ENCODE measurements around the gene QRFP. TPM values are rescaled to one million over a fixed set of nuclear protein-coding genes. Genes with fewer than 3 reads are reported as not detected.

QRFP gene
- total RNA-seq, 2 donors from 2014 or later = not detected

DNA sequence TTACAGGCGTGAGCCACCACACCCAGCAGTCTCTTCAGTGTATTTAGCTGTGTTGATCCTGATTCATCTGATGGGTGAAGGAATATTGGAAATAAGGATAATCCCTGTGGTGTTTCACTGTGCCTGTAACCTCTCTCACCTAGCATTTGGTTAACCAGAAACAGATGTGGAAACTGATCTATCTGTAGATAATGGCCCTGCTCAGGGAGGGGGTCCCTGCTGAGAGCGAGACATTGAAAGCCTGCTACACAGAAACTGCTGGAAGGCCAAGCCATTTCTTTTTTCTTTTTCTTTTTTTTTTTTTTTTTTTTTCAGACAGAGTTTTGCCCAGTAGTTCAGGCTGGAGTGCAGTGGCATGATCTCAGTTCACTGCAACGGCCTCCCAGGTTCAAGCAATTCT lies 28.4 kb downstream of the QRFP start:
- no peak overlapping the region for H3K9ac ChIP-seq (ENCODE audit: extremely low read depth, low read length, poor library complexity, severe bottlenecking)
- Mint-ChIP-seq H3K9me3 (no peaks in the 10 kb centered on the region), H3K27me3 (ENCODE audit: insufficient read depth) (no peaks in the 10 kb centered on the region), H3K36me3 (ENCODE audit: low read depth) (peaks cover 60% of the 10 kb centered on the region), H3K4me3 (no peak overlapping the region), H3K4me1 (peaks cover 2% of the 10 kb centered on the region), H3K27ac (peak overlapping the region; percentile 53)
- DNase-seq = no peak
- no peak overlapping the region for H3K4me3 ChIP-seq (ENCODE audit: low read length)
- TF ChIP-seq, protein P1, sequence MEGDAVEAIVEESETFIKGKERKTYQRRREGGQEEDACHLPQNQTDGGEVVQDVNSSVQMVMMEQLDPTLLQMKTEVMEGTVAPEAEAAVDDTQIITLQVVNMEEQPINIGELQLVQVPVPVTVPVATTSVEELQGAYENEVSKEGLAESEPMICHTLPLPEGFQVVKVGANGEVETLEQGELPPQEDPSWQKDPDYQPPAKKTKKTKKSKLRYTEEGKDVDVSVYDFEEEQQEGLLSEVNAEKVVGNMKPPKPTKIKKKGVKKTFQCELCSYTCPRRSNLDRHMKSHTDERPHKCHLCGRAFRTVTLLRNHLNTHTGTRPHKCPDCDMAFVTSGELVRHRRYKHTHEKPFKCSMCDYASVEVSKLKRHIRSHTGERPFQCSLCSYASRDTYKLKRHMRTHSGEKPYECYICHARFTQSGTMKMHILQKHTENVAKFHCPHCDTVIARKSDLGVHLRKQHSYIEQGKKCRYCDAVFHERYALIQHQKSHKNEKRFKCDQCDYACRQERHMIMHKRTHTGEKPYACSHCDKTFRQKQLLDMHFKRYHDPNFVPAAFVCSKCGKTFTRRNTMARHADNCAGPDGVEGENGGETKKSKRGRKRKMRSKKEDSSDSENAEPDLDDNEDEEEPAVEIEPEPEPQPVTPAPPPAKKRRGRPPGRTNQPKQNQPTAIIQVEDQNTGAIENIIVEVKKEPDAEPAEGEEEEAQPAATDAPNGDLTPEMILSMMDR (conservative IDR thresholded peaks at IDR 0.05) = no peak
- WGBS, 2 experiments (ENCODE audit: insufficient coverage in 1 of 2, insufficient read length in 1 of 2) = 90 to 100% methylated on average over 1 to 3 of the region's 3 CpGs
- no peaks in the 10 kb centered on the region for H3K4me1 ChIP-seq (ENCODE audit: control insufficient read depth, insufficient read depth, low read length)
- peaks cover 53% of the 10 kb centered on the region for H3K36me3 ChIP-seq (ENCODE audit: control insufficient read depth, insufficient read depth, low read length)
- no peak overlapping the region for H3K27ac ChIP-seq (ENCODE audit: low read depth, low read length)
- no peaks in the 10 kb centered on the region for H3K27me3 ChIP-seq (ENCODE audit: control insufficient read depth, insufficient read depth, low read length, poor library complexity, severe bottlenecking)
- no peaks in the 10 kb centered on the region for H3K9me3 ChIP-seq (ENCODE audit: control insufficient read depth, low read length)

DNA sequence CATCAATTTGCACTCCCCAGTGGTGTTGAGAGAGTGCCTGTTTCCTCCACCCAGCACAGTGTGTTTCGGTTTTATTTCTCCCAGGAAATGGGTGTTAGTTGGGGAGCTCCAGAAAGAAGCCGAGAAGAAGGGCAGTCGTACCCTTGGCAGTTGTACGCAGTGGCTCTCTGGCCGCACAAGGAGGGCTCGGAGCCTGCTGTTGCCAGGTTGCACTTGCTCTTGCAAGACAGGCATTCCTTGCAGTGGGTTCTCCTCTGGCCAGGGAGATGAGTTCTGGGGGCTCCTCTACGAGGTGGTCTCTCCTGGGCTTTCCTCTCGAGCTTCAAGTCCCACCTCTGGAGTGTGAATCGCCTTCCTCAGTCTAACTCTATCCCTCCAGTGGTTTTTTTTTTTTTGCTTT lies 29.1 kb downstream of the QRFP start:
- H3K27ac ChIP-seq (ENCODE audit: low read depth, low read length) = no peak overlapping the region
- Mint-ChIP-seq H3K9me3 (no peaks in the 10 kb centered on the region), H3K27me3 (ENCODE audit: insufficient read depth) (no peaks in the 10 kb centered on the region), H3K27ac (peak overlapping the region; percentile 68), H3K36me3 (ENCODE audit: low read depth) (peaks cover 56% of the 10 kb centered on the region), H3K4me1 (peaks cover 2% of the 10 kb centered on the region), H3K4me3 (no peak overlapping the region)
- TF ChIP-seq, protein P1 (conservative IDR thresholded peaks at IDR 0.05) = no peak
- WGBS, 2 experiments (ENCODE audit: insufficient coverage in 1 of 2, insufficient read length in 1 of 2) = 95 to 97% methylated on average over 4 to 8 of the region's 9 CpGs
- no peak for DNase-seq
- no peaks in the 10 kb centered on the region for H3K27me3 ChIP-seq (ENCODE audit: control insufficient read depth, insufficient read depth, low read length, poor library complexity, severe bottlenecking)
- H3K9ac ChIP-seq (ENCODE audit: extremely low read depth, low read length, poor library complexity, severe bottlenecking) = no peak overlapping the region
- H3K4me1 ChIP-seq (ENCODE audit: control insufficient read depth, insufficient read depth, low read length) = no peaks in the 10 kb centered on the region
- no peaks in the 10 kb centered on the region for H3K9me3 ChIP-seq (ENCODE audit: control insufficient read depth, low read length)
- H3K36me3 ChIP-seq (ENCODE audit: control insufficient read depth, insufficient read depth, low read length) = peaks cover 46% of the 10 kb centered on the region
- no peak overlapping the region for H3K4me3 ChIP-seq (ENCODE audit: low read length)

DNA sequence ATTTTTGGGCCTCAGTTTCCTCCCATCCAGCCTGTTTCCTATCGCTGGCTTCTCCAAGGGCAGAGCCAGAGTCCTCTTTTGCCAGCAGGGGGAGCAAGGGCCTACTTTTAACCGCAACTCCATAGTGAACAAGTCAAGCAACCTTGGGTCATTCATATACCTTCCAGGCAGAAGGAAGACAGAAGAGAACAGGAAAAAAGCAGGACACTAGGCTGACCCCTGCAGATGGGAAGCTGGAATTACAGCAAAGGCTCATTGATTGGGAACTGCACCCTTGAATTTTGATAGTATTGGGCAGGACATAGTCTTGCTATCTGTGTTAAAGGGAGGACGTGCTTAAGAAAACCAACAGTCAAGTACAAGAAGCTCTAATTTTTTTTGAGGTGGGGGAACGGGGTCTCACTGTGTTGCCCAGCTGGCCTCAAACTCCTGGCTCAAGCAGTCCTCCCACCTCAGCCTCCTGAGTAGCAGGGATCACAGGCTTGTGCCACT lies 30.1 kb downstream of the QRFP start:
- WGBS, 2 experiments (ENCODE audit: insufficient coverage in 1 of 2, insufficient read length in 1 of 2) = 0 to 55% methylated on average over 2 to 4 of the region's 4 CpGs
- H3K27ac ChIP-seq (ENCODE audit: low read depth, low read length) = no peak overlapping the region

More for the DNA sequence above, 30.1 kb downstream of the QRFP start:
- no peak overlapping the region for H3K9ac ChIP-seq (ENCODE audit: extremely low read depth, low read length, poor library complexity, severe bottlenecking)
- no peak overlapping the region for H3K4me3 Mint-ChIP-seq
- H3K4me1 ChIP-seq (ENCODE audit: control insufficient read depth, insufficient read depth, low read length) = no peaks in the 10 kb centered on the region
- H3K4me1 Mint-ChIP-seq = peaks cover 2% of the 10 kb centered on the region
- no peaks in the 10 kb centered on the region for H3K9me3 ChIP-seq (ENCODE audit: control insufficient read depth, low read length)
- H3K9me3 Mint-ChIP-seq = no peaks in the 10 kb centered on the region
- H3K36me3 Mint-ChIP-seq (ENCODE audit: low read depth) = peaks cover 49% of the 10 kb centered on the region
- no peak overlapping the region for H3K27ac Mint-ChIP-seq
- TF ChIP-seq, protein P1 (conservative IDR thresholded peaks at IDR 0.05) = peak; percentile 99
- H3K27me3 Mint-ChIP-seq (ENCODE audit: insufficient read depth) = no peaks in the 10 kb centered on the region
- no peaks in the 10 kb centered on the region for H3K27me3 ChIP-seq (ENCODE audit: control insufficient read depth, insufficient read depth, low read length, poor library complexity, severe bottlenecking)
- H3K4me3 ChIP-seq (ENCODE audit: low read length) = no peak overlapping the region
- H3K36me3 ChIP-seq (ENCODE audit: control insufficient read depth, insufficient read depth, low read length) = peaks cover 44% of the 10 kb centered on the region
- DNase-seq = peak; percentile 97
